ENCODE results near the gene SH3D19. TPM values are rescaled to one million over a fixed set of nuclear protein-coding genes. Genes with fewer than 3 reads are reported as not detected.
A peak's percentile ranks its signal among the peaks of the same experiment; 100 is the strongest.

SH3D19 gene
- total and polyA plus RNA-seq, 2 experiments from 2014 or later = 28.2 to 54.7 TPM

- Histone ChIP-seq H4K20me1 (ENCODE audit: insufficient read depth, poor library complexity, severe bottlenecking) (no peaks in the 10 kb centered on the region), H3K9me2 (replicated peaks; ENCODE audit: insufficient read depth) (no peaks in the 10 kb centered on the region), H3K9me3 (ENCODE audit: low read depth) (no peaks in the 10 kb centered on the region), H3K27me3 (no peaks in the 10 kb centered on the region), H3K4me2 (no peak overlapping the region), H2AFZ (no peak overlapping the region), H3K4me1 (ENCODE audit: insufficient read depth) (no peaks in the 10 kb centered on the region), H3K36me3 (replicated peaks; ENCODE audit: insufficient read depth, low read depth) (no peaks in the 10 kb centered on the region), H3K4me3 (no peak overlapping the region), H3K79me2 (no peaks in the 10 kb centered on the region), H3K27ac (no peak overlapping the region)
- TF ChIP-seq EZH2phosphoT487 (IDR thresholded peaks at IDR 0.05; ENCODE audit: low read depth, severe bottlenecking, unreplicated experiment) (no peak), EZH2 (IDR thresholded peaks at IDR 0.05; ENCODE audit: borderline replicate concordance) (no peak)
- no peak for DNase-seq (ENCODE audit: low spot score)
These were observed 250.9 kb downstream of the SH3D19 start for GRCh38 chr4:151074416-151074916.

Small RNAs within 50 kb of the gene (small RNA-seq; reads per million reads assigned to genes)
- not detected for gene AC104819.2
- not detected for gene RNU6-1282P
- not detected for gene SNORD73A
- gene SNORD73B = 0.81 reads per million, percentile 63 among the genes with 10 or more reads in this experiment

Other genes starting within 250 kb of the SH3D19 start
- 4,013 and 4,409 TPM in 2 replicates for gene RPS3A, start 226.0 kb downstream of the SH3D19 start, total RNA-seq
- gene RPS3A, start 226.0 kb downstream of the SH3D19 start, polyA plus RNA-seq = 732 and 755 TPM in 2 replicates
- gene PRSS48, start 48.4 kb downstream of the SH3D19 start, total RNA-seq = not detected in 2 replicates
- gene PRSS48, start 48.4 kb downstream of the SH3D19 start, polyA plus RNA-seq = 0.43 and 0.79 TPM in 2 replicates
- gene FHIP1A, start 83.6 kb upstream of the SH3D19 start, total RNA-seq = 7.1 and 21.7 TPM in 2 replicates
- gene FHIP1A, start 83.6 kb upstream of the SH3D19 start, polyA plus RNA-seq = 1.8 and 2.0 TPM in 2 replicates

Data from hepatocyte (in vitro differentiated cells).